GM21390 (cell line): ENCODE measurements around the gene PNLIPRP1.

Source experiments
- ATAC-seq: cut with Tn5 transposase; IDR thresholded peaks from one replicate; pipeline ENCODE4 v1.9.1; 2021; ENCODE audit not compliant: unreplicated experiment

The PNLIPRP1 gene

DNA sequence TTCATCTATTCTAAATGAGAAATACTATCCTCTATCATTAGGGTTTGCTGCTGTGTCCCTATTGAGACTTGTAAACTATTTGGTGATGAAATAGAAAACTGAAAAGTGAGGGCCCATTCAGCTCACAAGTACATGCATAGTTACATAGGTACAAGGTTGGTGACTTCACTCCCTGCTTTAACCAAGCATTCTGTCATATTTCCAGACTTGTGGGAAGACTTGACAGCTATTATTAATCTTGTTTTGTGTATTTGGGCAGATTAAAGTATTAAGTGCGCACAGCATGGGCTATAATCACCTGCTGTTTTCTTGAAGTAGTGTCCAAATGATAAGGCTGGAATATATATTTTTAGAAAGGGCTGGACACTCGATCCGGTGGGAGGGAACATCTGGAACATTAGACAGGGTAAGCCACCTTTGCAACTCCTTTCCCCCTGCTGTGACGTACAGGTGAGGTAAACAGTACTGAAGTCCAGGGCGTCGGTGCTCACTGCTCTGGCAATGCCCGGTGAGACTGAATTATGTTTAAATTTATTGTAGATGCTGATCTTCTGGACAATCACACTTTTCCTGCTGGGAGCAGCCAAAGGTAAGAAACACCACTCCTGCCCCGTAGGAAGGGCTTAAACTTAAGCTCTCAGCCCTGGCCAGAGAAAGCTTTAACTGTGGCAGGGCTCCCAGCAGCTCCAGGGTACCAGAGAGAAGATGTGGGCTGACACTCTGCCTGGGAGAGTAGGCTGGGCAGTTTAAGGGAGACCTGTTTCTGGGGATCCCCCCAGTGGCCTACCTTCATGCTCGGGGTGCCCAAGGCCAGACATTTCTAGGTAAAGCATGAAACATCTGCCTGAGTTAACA is at the start of gene PNLIPRP1:
Gene PNLIPRP1, plus strand, starts transcription at position 370 of the 855 bp plus-strand sequence. Its CDS starts 171 bp downstream, at position 541.
- ATAC-seq = no peak

GRCh38 chr10:116542007-116542677 is 48.6 kb upstream of the PNLIPRP1 start:
- no peak for ATAC-seq

DNA sequence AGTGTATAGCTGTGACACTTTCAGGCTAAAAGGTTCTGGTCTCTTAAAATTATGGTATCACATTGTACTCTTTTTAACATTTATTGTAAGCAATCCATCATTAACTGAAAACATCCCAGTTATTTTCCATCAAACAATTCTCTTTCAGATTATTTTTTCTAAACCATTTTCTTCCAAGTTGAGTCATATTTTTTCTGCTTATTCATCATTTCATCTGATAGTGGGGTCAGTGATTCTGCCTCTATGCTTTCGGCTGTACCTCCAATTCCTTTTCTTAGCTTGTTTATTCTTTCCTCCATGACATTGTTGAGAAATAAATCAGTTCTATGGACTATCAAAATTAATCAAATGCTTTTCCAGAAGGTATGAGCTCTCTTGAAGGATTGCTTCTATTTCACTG is 45.6 kb upstream of the PNLIPRP1 start:
- ATAC-seq = no peak

DNA sequence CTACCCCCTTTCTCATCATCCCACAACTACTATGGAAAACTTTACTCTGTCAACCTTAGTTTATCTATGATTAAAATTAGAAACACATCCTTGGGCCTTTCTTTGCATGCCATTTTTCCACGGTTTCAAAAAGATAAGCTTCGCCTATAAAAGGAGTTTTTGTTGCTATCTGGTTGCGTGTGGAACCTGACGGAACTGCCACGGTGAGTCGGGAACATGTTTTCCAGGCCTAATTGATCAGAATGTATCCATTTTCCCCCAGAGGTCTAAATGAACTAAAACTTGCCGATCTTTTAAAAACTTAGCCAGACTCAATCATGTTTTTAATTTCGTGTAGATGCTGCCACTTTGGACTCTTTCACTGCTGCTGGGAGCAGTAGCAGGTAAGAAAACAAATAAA is 45.0 kb upstream of the PNLIPRP1 start, which contains the start of gene PNLIP:
Gene PNLIP, plus strand, starts transcription at position 176 of the 400 bp plus-strand sequence. Its CDS starts 162 bp downstream, at position 338.
- ATAC-seq = no peak

DNA sequence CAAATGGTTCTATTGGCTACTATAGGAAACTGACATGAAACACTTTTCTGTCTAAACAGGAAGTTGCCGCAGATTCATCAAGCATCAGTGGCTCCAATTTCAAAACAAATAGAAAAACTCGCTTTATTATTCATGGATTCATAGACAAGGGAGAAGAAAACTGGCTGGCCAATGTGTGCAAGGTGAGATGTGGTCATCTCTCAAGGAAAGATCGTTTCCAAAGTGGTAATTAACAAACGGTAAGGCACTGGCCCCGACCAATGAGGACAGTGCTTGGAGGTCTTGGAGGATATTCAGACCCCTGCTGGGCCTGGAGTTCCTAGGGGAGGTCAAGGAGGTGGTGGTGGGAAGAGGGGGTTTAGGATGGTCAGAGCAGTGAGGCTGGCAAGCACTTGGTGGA is 42.5 kb upstream of the PNLIPRP1 start:
- ATAC-seq = no peak

DNA sequence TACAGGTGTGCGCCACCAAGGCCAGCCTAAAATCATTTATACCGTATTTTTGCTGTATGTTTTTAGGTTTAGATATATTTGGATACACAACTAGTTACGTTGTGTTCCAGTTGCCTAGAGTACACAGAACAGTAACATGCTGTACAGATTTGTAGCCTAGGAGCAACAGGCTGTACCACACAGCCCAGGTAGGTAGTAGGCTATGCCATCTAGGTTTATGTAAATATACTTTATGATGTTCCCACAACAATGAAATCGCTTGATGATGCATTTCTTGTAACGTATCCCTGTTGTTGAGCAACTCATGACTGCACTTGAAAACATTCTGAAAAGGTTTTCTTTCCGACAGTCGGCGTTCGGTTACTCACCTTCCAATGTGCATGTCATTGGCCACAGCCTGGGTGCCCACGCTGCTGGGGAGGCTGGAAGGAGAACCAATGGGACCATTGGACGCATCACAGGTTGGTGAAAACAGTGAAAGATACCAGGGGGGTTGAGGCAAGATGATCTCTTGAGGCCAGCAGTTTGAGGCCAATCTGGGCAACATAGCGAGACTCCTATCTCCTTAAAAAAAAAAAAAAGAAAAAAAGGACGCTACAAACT is 37.3 kb upstream of the PNLIPRP1 start:
- no peak for ATAC-seq

GRCh38 chr10:116554628-116555027 is 36.1 kb upstream of the PNLIPRP1 start:
- no peak for ATAC-seq

DNA sequence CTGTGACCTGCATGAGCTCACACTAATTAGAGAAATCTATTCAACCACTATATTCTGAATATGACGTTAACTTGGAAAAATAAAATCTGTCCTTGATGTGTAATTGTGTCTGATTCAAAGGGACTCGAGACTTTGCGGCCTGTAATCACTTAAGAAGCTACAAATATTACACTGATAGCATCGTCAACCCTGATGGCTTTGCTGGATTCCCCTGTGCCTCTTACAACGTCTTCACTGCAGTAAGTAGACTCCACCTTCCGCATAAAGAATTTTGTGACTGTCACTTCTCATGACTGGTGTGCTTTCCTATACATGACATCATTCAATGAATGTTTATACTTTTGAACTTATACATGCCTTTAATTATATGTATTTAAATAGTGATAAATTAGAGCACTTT is 34.9 kb upstream of the PNLIPRP1 start:
- no peak for ATAC-seq

DNA sequence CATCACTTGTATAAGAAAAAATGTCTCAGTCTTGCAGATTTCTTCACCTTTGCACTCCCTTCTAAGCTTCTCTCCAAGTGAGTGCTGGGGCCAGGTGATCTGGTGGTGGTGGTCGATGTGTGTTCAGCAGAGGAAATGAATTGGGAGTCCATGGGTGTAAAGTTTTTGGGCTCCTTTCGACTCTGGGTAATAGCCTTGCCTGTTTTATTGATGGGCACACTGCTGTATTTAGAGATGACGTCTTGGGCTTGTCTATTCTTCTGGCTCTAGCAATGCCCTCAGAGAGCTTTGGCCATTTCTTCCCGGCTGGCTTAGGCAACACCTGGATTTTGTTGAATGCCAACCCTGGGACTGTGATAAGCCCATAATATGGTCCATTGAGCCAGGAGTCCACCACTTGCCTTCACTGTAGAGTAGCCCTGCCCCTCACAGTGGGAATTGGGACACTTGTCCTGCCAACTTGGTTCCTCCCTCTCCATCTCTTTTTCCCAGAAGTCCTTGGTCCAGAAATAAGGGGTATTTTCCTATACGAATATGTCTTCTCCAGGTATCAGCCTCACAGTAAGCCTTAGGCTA is 33.4 kb upstream of the PNLIPRP1 start:
- no peak for ATAC-seq

DNA sequence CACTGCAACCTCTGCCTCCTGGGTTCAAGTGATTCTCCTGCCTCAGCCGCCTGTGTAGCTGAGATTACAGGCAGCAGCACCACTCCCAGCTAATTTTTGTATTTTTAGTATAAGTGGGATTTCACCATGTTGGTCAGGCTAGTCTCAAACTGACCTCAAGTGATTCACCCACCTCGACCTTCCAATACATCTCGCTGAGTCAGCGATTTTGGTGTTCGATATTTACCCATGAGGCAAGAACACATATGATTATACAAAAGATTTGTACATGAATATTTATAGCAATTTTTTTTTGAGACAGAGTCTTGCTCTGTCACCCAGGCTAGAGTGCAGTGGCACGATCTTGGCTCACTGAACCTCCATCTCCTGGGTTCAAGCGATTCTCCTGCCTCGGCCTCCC is 25.2 kb upstream of the PNLIPRP1 start:
- ATAC-seq = no peak

GRCh38 chr10:116566932-116567331 is 23.8 kb upstream of the PNLIPRP1 start:
- no peak for ATAC-seq

DNA sequence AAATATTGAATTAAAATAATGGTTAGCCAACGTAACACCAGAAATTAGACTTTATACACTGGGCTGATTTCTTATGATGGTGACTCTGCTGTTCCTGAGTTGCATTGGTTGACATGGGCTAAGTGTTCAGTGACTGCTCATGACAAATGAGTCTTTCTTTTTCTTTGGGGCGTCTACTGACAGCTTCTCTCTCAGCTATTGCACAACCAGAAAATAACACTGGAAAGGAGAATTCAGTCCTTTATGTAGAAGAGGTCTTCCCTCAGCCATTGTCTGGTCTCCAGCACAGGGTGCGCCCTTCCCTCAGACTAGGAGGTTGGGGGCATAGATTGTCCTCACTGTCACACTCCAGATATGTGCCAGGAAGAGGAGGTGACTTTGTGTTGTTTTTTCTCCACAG is 23.4 kb upstream of the PNLIPRP1 start:
- no peak for ATAC-seq

DNA sequence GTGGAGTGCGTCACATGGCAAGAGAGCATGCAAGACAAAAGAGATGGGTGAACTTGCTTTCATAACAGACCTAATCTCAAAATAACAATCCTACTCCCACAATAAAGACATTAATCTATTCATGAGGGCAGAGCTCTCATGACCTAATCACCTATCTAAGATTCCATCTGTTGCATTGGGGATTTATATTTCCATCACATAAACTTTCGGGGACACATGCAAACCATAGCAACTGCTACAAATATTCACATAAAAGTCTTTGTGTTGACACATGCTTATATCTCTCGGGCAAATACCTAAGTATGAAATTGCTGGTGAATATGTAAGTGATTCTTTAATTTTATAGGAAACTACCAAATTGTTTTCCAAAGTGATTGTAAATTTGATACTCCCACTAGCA is 16.0 kb upstream of the PNLIPRP1 start:
- ATAC-seq = no peak

DNA sequence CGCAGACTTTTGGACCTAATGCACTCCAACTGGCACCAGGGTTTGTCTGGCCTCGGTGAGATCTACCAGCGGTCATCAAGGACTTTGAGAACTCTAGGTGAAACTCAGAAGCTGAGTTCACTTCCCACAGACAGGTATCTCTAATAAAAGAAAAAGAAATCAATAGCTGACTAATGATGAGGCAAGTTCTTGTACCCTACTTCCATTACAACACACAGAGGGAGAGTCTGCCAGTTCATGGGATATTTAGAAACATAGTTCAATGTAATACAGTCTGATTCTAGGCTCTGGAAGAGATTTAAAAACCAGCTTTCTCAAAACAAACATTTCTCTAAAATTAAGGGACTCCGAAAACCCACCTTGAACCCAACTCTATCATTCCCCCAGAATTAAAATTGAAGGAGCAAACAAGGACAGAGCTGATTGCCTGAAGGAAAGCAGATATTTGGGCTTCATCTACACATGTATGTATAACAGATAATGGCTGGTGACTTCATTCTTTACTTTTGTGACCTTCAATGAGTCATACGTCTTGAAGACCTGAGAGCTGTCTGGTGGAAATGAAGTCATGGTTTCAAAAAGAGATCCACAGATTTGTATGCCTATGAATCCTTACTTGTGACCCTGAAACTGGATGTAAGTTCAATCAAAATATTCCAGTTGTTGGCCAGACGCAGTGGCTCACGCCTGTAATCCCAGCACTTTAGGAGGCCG is 2.7 kb upstream of the PNLIPRP1 start:
- no peak for ATAC-seq

DNA sequence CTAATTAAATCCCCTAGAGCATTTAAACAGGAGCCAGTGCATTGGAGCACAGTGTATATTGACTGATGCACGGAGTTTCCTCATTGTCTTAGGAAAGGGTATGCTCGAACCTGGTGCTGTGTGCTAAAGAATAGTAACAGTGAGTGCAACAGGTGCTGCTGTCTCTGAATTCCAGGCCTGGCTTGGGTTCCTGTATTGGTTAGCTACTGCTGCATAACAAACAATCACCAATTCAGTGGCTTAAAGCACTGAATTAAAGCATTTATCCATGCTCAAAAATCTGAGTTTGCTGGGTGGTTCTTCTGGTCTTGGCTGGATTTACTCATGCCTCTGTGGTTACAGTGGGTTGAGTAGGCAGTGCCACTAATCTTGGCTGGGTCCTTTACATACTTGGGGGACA is 1.8 kb upstream of the PNLIPRP1 start:
- ATAC-seq = no peak

DNA sequence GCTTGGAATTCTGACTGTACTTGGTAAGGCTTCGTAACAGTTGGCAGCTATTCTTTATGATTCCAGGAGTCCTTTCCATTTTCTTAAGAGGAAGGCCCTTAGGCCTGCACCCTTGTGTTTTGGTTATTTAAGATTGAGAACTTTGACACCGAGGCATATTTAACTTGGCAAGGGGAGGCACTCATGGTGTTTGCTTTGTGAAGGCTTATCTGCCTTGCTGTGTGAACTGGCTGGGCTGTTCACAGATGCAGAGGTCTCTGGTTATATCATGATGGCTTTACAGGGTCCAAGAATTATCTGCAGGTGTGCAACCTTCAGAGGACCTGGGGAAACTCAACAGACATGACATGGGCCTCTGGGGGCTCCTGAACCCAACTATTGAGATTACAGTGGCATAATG is 833 bp upstream of the PNLIPRP1 start:
- no peak for ATAC-seq

- ATAC-seq = no peak
Measured at GRCh38 chr10:116593139-116593740, 2.5 kb downstream of the PNLIPRP1 start.

DNA sequence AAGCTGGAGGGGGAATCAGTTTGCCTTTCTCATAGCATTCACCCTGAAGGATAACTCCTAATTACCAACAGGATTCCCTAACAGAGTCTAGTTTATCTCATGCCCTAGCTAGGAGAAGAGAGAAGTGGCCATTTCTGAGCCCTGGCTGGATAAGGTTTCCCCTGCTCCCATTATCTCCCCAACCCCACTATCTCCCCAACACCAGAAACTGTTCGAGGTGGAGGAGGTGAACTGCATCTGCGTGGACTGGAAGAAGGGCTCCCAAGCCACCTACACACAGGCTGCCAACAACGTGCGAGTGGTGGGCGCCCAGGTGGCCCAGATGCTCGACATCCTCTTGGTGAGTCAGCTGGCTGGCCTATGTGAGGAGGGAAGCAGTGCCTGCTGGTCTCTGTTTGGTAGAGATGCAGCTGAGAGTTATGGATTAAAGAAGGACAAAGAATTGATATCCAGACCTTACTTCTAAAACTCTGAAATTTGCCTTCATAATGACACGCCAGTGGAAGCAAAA is 3.8 kb downstream of the PNLIPRP1 start:
- ATAC-seq = no peak

DNA sequence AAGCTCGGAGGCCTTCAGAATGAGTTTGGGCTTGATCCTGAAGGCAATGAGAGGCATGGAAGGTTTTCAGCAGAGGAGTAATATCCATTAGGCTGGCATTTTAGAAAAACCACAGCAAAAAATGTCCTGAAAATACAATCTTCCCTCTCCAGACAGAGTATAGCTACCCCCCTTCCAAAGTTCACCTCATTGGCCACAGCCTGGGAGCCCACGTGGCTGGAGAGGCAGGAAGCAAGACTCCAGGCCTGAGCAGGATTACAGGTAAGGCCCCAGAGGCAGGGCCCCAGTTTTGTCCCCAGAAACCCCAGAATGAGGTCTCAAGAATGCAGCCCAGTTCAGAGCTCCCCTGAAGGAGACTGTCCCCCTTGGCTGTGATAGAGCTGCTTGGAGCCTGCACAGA is 5.3 kb downstream of the PNLIPRP1 start:
- no peak for ATAC-seq

- ATAC-seq = no peak
Measured at GRCh38 chr10:116597543-116597942, 6.8 kb downstream of the PNLIPRP1 start.
